GM18873 (cell line): ENCODE data around the gene BAD.
"Not testable (repeated sequence)": the region's sequence is repeated elsewhere in the genome, so short reads cannot be mapped to it uniquely, and the experiment has no call there.

Experiments used
- ATAC-seq: cut with Tn5 transposase; IDR thresholded peaks from one replicate; pipeline ENCODE4 v1.9.1; 2021; ENCODE audit warnings: mild to moderate bottlenecking, moderate library complexity, moderate number of reproducible peaks; ENCODE audit not compliant: unreplicated experiment, low FRiP score

BAD gene

GRCh38 chr11:64315667-64316526, 31.4 kb upstream of the BAD start:
- ATAC-seq, result not testable (repeated sequence)

GRCh38 chr11:64314805-64315561, 30.5 kb upstream of the BAD start:
- ATAC-seq, result no peak

GRCh38 chr11:64314146-64314804, 29.8 kb upstream of the BAD start:
- ATAC-seq, result no peak

GRCh38 chr11:64313491-64314145, 29.2 kb upstream of the BAD start:
- ATAC-seq, result no peak

- ATAC-seq, result no peak
Measured at GRCh38 chr11:64312947-64313346, 28.5 kb upstream of the BAD start.

- ATAC-seq, result not testable (repeated sequence)
Measured at GRCh38 chr11:64307795-64308194, 23.3 kb upstream of the BAD start.

GRCh38 chr11:64306876-64307622, 22.6 kb upstream of the BAD start:
- ATAC-seq, result no peak

- no peak for ATAC-seq
Measured at GRCh38 chr11:64306563-64306875, 22.1 kb upstream of the BAD start.

GRCh38 chr11:64305691-64306562, 21.5 kb upstream of the BAD start:
- ATAC-seq, result no peak

- ATAC-seq, result peak; percentile 74
Measured at GRCh38 chr11:64305075-64305690, 20.7 kb upstream of the BAD start, which contains the start of gene ESRRA. ESRRA (plus strand) TSS chr11:64305524; CDS start chr11:64307180, 1,656 bp downstream.

- ATAC-seq, result no peak
Measured at GRCh38 chr11:64304316-64305072, 20.0 kb upstream of the BAD start.

GRCh38 chr11:64304032-64304315, 19.5 kb upstream of the BAD start:
- ATAC-seq, result no peak

- no peak for ATAC-seq
Measured at GRCh38 chr11:64303109-64304031, 18.9 kb upstream of the BAD start.

- no peak for ATAC-seq
Measured at GRCh38 chr11:64299847-64300648, 15.6 kb upstream of the BAD start, which contains the start of gene CATSPERZ. CATSPERZ (plus strand) TSS chr11:64300358; CDS start chr11:64300411, 53 bp downstream.

- ATAC-seq, result no peak
Measured at GRCh38 chr11:64298966-64299846, 14.7 kb upstream of the BAD start.
